Measurements from ENCODE around the gene CFAP68. TPM values are rescaled to one million over a fixed set of nuclear protein-coding genes. Genes with fewer than 3 reads are reported as not detected.

CFAP68 gene
- total and polyA plus RNA-seq, 2 of the 13 experiments (the other 11 are each of a cell fraction or from before 2014, with no cell fraction given), result 22.2 to 25.6 TPM

- peak; percentile 74; the same call in 1 of the 2 replicates for TF ChIP-seq FOXK1 (CRISPR knock-in tag; IDR thresholded peaks at IDR 0.05; ENCODE audit: borderline replicate concordance, low read depth)
- no peak for TF ChIP-seq SRSF9 (IDR thresholded peaks at IDR 0.05; ENCODE audit: borderline replicate concordance, insufficient read depth, low read depth, low read length, poor library complexity, severe bottlenecking)
- TF ChIP-seq CEBPG (CRISPR knock-in tag; IDR thresholded peaks at IDR 0.05), result peak; percentile 89
- no peak for TF ChIP-seq MTA1 (CRISPR knock-in tag; IDR thresholded peaks at IDR 0.05; ENCODE audit: borderline replicate concordance)
- TF ChIP-seq ZNF75D (CRISPR knock-in tag; IDR thresholded peaks at IDR 0.05; ENCODE audit: borderline replicate concordance), result no peak
- TF ChIP-seq PHF8 (CRISPR knock-in tag; IDR thresholded peaks at IDR 0.05), result no peak
- no peak for TF ChIP-seq ZNF496 (CRISPR knock-in tag; IDR thresholded peaks at IDR 0.05; ENCODE audit: insufficient replicate concordance)
- TF ChIP-seq FOXO1 (CRISPR knock-in tag; IDR thresholded peaks at IDR 0.05), result peak; percentile 84
- no peak for TF ChIP-seq ZNF7 (CRISPR knock-in tag; IDR thresholded peaks at IDR 0.05)
- TF ChIP-seq CSRNP2 (CRISPR knock-in tag; conservative IDR thresholded peaks at IDR 0.05; ENCODE audit: low read depth), result no peak
- no peak for TF ChIP-seq TFDP1 (CRISPR knock-in tag; IDR thresholded peaks at IDR 0.05; ENCODE audit: borderline replicate concordance)
- peak; percentile 73 for TF ChIP-seq ISL2 (CRISPR knock-in tag; IDR thresholded peaks at IDR 0.05)
- 0 out of 2 replicates have a peak, but pooled peaks have one; percentile 37 for TF ChIP-seq YEATS2 (CRISPR knock-in tag; IDR thresholded peaks at IDR 0.05; ENCODE audit: borderline replicate concordance)
- TF ChIP-seq MTA3 (CRISPR knock-in tag; IDR thresholded peaks at IDR 0.05), result no peak
- no peak for TF ChIP-seq ZBTB14 (CRISPR knock-in tag; IDR thresholded peaks at IDR 0.05)
- no peak for TF ChIP-seq NFE2 (CRISPR knock-in tag; IDR thresholded peaks at IDR 0.05)
- TF ChIP-seq ARID5B (CRISPR knock-in tag; IDR thresholded peaks at IDR 0.05), result peak; percentile 94
- TF ChIP-seq ATM (IDR thresholded peaks at IDR 0.05; ENCODE audit: borderline replicate concordance), result no peak
- no peak for TF ChIP-seq ZNF512 (CRISPR knock-in tag; IDR thresholded peaks at IDR 0.05)
- no peak for TF ChIP-seq CCAR2 (optimal IDR thresholded peaks at IDR 0.05; ENCODE audit: low read depth, low read length)
- no peak for TF ChIP-seq PCBP2 (optimal IDR thresholded peaks at IDR 0.05; ENCODE audit: low read depth, low read length, poor library complexity, severe bottlenecking)
- TF ChIP-seq HOXA3 (CRISPR knock-in tag; IDR thresholded peaks at IDR 0.05), result peak; percentile 21; the same call in 1 of the 2 replicates
Measured at GRCh38 chr11:111840143-111840542, 39.2 kb upstream of the CFAP68 start (continued).
